Measurements from ENCODE around the gene HS6ST3.

The HS6ST3 gene

DNA sequence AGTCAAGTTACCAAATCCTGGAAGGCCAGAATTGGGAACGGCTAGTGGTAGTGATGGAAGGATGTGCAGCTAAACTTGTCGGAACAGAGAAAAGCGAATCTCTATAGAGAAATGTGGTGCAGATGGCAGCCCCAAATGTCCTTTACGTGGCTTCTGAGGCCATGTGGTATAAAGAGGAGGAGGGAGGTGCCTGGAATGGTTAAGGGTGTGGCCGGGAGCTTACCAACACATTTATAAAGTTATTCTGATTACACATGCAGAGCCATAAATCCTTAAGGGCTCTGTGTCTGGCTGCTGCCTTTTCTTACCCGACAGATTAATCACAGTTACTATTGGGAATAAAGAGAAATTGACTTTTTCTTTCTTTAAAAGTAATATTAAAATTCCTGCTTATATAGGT is 714.3 kb downstream of the HS6ST3 start:
- Histone ChIP-seq H3K9me3 (ENCODE audit: severe bottlenecking) (no peaks in the 10 kb centered on the region), H3K27me3 (ENCODE audit: insufficient read depth, low read depth, severe bottlenecking) (peaks cover 83% of the 10 kb centered on the region), H3K36me3 (no peaks in the 10 kb centered on the region), H3K27ac (no peak overlapping the region), H3K4me3 (ENCODE audit: low read depth, low read length) (no peak overlapping the region)
- no peak for TF ChIP-seq CTCF (IDR thresholded peaks at IDR 0.05; ENCODE audit: low read depth, low read length)
- DNase-seq: no peak

DNA sequence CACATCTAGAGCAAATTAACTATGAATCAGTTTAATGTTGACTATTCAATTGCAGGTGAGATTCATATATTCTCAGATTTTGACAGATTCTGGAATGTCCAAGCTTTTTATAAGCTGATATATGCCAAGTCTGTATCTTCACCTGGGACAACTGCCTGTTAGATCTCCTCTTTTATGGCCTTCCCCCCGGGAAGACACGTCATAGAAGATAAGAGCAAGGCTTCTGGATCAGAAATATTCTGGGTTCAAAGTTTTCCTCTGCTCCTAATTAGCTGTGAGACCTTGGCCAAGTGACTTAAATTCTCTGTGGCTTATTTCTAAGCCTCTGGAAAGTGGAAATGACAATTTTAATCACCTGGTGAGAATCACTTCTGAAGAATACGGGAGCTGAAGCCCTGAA is 716.8 kb downstream of the HS6ST3 start:
- no peak overlapping the region for H3K4me3 ChIP-seq (ENCODE audit: low read depth, low read length)
- H3K36me3 ChIP-seq: no peaks in the 10 kb centered on the region
- no peaks in the 10 kb centered on the region for H3K9me3 ChIP-seq (ENCODE audit: severe bottlenecking)
- TF ChIP-seq CTCF (IDR thresholded peaks at IDR 0.05; ENCODE audit: low read depth, low read length): no peak
- no peak overlapping the region for H3K27ac ChIP-seq
- H3K27me3 ChIP-seq (ENCODE audit: insufficient read depth, low read depth, severe bottlenecking): peaks cover 84% of the 10 kb centered on the region
- DNase-seq: no peak

GRCh38 chr13:96809366-96810096 is 719.6 kb downstream of the HS6ST3 start:
- Histone ChIP-seq H3K27me3 (ENCODE audit: insufficient read depth, low read depth, severe bottlenecking) (peaks cover 60% of the 10 kb centered on the region), H3K9me3 (ENCODE audit: severe bottlenecking) (no peaks in the 10 kb centered on the region), H3K4me3 (ENCODE audit: low read depth, low read length) (no peak overlapping the region), H3K27ac (no peak overlapping the region), H3K36me3 (no peaks in the 10 kb centered on the region)
- no peak for DNase-seq
- TF ChIP-seq CTCF (IDR thresholded peaks at IDR 0.05; ENCODE audit: low read depth, low read length): no peak

DNA sequence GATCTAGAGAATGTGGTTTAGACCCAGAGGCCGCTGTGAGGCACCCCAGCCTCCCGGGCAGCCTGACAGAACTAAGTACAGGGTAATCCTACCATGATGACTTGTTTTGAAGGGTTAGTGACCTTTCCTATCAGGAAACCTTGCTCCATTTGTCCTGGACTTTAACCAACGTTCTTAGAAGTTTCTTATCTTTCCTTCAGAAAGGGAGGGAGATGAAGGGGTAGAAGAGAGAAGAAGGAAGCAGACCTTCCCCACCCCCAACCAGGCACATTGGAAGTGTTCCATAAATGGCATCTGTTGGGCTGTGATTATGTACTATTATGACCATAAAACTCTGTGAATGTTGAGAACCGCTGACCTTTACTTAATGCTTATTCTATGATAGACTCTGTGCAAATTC is 720.2 kb downstream of the HS6ST3 start:
- peaks cover 54% of the 10 kb centered on the region for H3K27me3 ChIP-seq (ENCODE audit: insufficient read depth, low read depth, severe bottlenecking)
- TF ChIP-seq CTCF (IDR thresholded peaks at IDR 0.05; ENCODE audit: low read depth, low read length): no peak
- no peak overlapping the region for H3K27ac ChIP-seq
- H3K4me3 ChIP-seq (ENCODE audit: low read depth, low read length): no peak overlapping the region
- no peaks in the 10 kb centered on the region for H3K9me3 ChIP-seq (ENCODE audit: severe bottlenecking)
- DNase-seq: no peak
- H3K36me3 ChIP-seq: no peaks in the 10 kb centered on the region

DNA sequence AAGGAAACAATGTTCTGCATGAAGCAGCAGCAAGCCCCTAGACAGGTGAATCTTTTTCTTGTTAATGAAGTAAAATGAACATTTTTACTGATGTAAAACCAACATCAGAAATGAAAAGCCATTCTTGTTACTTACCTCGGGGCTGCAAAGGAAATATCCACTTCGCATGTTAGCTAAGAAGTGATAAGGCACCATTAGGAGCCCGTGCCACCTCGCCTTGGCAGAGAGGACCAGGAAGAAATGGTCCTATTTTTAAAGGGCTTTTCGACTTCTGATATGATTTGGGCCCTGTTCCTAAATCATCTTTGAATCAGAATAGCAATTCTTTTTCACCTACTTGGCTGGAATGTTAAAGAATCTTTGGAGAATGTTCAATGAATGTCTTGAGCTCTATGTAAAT is 721.1 kb downstream of the HS6ST3 start:
- Histone ChIP-seq H3K36me3 (no peaks in the 10 kb centered on the region), H3K27ac (no peak overlapping the region), H3K27me3 (ENCODE audit: insufficient read depth, low read depth, severe bottlenecking) (peaks cover 52% of the 10 kb centered on the region), H3K9me3 (ENCODE audit: severe bottlenecking) (no peaks in the 10 kb centered on the region), H3K4me3 (ENCODE audit: low read depth, low read length) (no peak overlapping the region)
- no peak for DNase-seq
- no peak for TF ChIP-seq CTCF (IDR thresholded peaks at IDR 0.05; ENCODE audit: low read depth, low read length)

DNA sequence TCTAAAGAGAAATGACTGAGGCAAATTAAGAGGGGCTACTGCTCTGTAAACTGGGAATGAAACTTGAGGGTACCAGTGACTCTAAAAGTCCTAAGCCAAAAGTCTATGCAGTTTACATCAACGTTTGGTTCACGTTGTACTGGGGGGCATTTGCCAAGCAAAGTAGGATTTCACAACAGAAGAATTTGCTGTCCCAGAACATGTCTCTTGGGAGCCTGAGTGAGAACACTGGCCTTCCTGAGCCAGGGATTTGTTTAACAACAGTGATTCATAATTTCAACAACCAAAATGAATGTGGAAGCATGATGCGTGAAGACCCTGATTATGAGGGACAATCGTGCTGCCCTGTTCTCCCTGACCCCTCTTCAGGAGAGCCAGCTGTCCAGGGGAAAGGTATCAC is 726.4 kb downstream of the HS6ST3 start:
- Histone ChIP-seq H3K27me3 (ENCODE audit: insufficient read depth, low read depth, severe bottlenecking) (peaks cover 56% of the 10 kb centered on the region), H3K9me3 (ENCODE audit: severe bottlenecking) (no peaks in the 10 kb centered on the region), H3K27ac (no peak overlapping the region), H3K4me3 (ENCODE audit: low read depth, low read length) (no peak overlapping the region), H3K36me3 (no peaks in the 10 kb centered on the region)
- no peak for DNase-seq
- TF ChIP-seq CTCF (IDR thresholded peaks at IDR 0.05; ENCODE audit: low read depth, low read length): no peak

Data from WERI-Rb-1 (cell line).